Stimulated activated CD4-positive, alpha-beta T cell treated with anti-CD3 and anti-CD28 coated beads, Interleukin-12 subunit alpha, Interleukin-12 subunit beta, amount 100 ng/mL, for 4 hours (primary cell): Measurements from ENCODE around the gene ATF6.

Source experiments
- DNase-seq: peaks from one replicate; pipeline ENCODE4 v3.0.0-alpha.2; 2020

The ATF6 gene

GRCh38 chr1:161902182-161902581 lies 136.1 kb downstream of the ATF6 start:
- DNase-seq = no peak

GRCh38 chr1:161905269-161905884 lies 139.3 kb downstream of the ATF6 start:
- peak; percentile 10 for DNase-seq

- no peak for DNase-seq
These were observed 141.1 kb downstream of the ATF6 start for GRCh38 chr1:161907265-161907664.

- DNase-seq = no peak
These were observed 142.1 kb downstream of the ATF6 start for GRCh38 chr1:161908264-161908663.

- no peak for DNase-seq
These were observed 144.5 kb downstream of the ATF6 start for GRCh38 chr1:161910604-161911003.

GRCh38 chr1:161913482-161914140 lies 147.5 kb downstream of the ATF6 start:
- DNase-seq = no peak

- no peak for DNase-seq
These were observed 148.5 kb downstream of the ATF6 start for GRCh38 chr1:161914595-161914994.

GRCh38 chr1:161915051-161915503 lies 149.0 kb downstream of the ATF6 start:
- DNase-seq = peak; percentile 12

- no peak for DNase-seq
These were observed 149.9 kb downstream of the ATF6 start for GRCh38 chr1:161915978-161916377.

- no peak for DNase-seq
These were observed 153.1 kb downstream of the ATF6 start for GRCh38 chr1:161919229-161919628.

- no peak for DNase-seq
These were observed 155.4 kb downstream of the ATF6 start for GRCh38 chr1:161921491-161921890.

- no peak for DNase-seq
These were observed 155.9 kb downstream of the ATF6 start for GRCh38 chr1:161921990-161922389.

- no peak for DNase-seq
These were observed 161.9 kb downstream of the ATF6 start for GRCh38 chr1:161928056-161928455.

GRCh38 chr1:161929137-161929536 lies 163.0 kb downstream of the ATF6 start:
- no peak for DNase-seq

GRCh38 chr1:161930064-161930463 lies 163.9 kb downstream of the ATF6 start:
- no peak for DNase-seq

GRCh38 chr1:161932668-161933067 lies 166.5 kb downstream of the ATF6 start:
- no peak for DNase-seq

- DNase-seq = no peak
These were observed 167.8 kb downstream of the ATF6 start for GRCh38 chr1:161933592-161934588.

- no peak for DNase-seq
These were observed 169.1 kb downstream of the ATF6 start for GRCh38 chr1:161935264-161935663.

GRCh38 chr1:161936786-161937185 lies 170.7 kb downstream of the ATF6 start:
- DNase-seq = no peak

- DNase-seq = no peak
These were observed 174.9 kb downstream of the ATF6 start for GRCh38 chr1:161940866-161941591.

GRCh38 chr1:161941726-161942436 lies 175.8 kb downstream of the ATF6 start:
- no peak for DNase-seq

- DNase-seq = no peak
These were observed 177.6 kb downstream of the ATF6 start for GRCh38 chr1:161943737-161944136.
